Hepatocyte (in vitro differentiated cells): Measurements from ENCODE around the gene PCDH9. TPM values are rescaled to one million over a fixed set of nuclear protein-coding genes. Genes with fewer than 3 reads are reported as not detected.

Experiments
- DNase-seq: peaks from one replicate; pipeline ENCODE4 v3.0.0-alpha.2; 2016; ENCODE audit warnings: low spot score
- H2AFZ ChIP-seq: fragments of 200-600 bp; sonication (generic); 2 replicates; pipeline ENCODE4 v1.6.0; 2016; ENCODE audit warnings: antibody characterized with exemption, mild to moderate bottlenecking
- H3K27ac ChIP-seq: fragments of 200-600 bp; sonication (generic); 2 replicates; pipeline ENCODE4 v1.5.1; 2016; ENCODE audit warnings: mild to moderate bottlenecking
- H3K27me3 ChIP-seq: fragments of 200-600 bp; sonication (generic); 2 replicates; pipeline ENCODE4 v1.6.1; 2016
- H3K36me3 ChIP-seq: fragments of 200-600 bp; sonication (generic); replicated peaks from 2 replicates; pipeline ENCODE4 v1.5.1; 2016; ENCODE audit warnings: low read depth; ENCODE audit not compliant: insufficient read depth
- H3K4me1 ChIP-seq: fragments of 200-600 bp; sonication (generic); 2 replicates; pipeline ENCODE4 v1.5.1; 2016; ENCODE audit warnings: mild to moderate bottlenecking, moderate library complexity; ENCODE audit not compliant: insufficient read depth
- H3K4me2 ChIP-seq: fragments of 200-600 bp; sonication (generic); 2 replicates; pipeline ENCODE4 v1.6.0; 2016
- H3K4me3 ChIP-seq: fragments of 200-600 bp; sonication (generic); 2 replicates; pipeline ENCODE4 v1.5.1; 2016; ENCODE audit warnings: mild to moderate bottlenecking
- H3K79me2 ChIP-seq: fragments of 200-600 bp; sonication (generic); 2 replicates; pipeline ENCODE4 v1.6.0; 2017; ENCODE audit warnings: mild to moderate bottlenecking
- H3K9me2 ChIP-seq: fragments of 200-600 bp; sonication (generic); replicated peaks from 2 replicates; pipeline ENCODE4 v1.6.0; 2017; ENCODE audit warnings: mild to moderate bottlenecking; ENCODE audit not compliant: insufficient read depth
- H3K9me3 ChIP-seq: fragments of 200-600 bp; sonication (generic); 2 replicates; pipeline ENCODE4 v1.5.1; 2016; ENCODE audit warnings: low read depth, mild to moderate bottlenecking
- H4K20me1 ChIP-seq: fragments of 200-600 bp; sonication (generic); 2 replicates; pipeline ENCODE4 v1.6.0; 2016; ENCODE audit warnings: mild to moderate bottlenecking; ENCODE audit not compliant: insufficient read depth, poor library complexity, severe bottlenecking
- EZH2 ChIP-seq: fragments of 200-600 bp; sonication (generic); IDR thresholded peaks from 2 replicates; pipeline ENCODE4 v1.6.1; 2016; ENCODE audit warnings: antibody characterized with exemption, mild to moderate bottlenecking, borderline replicate concordance
- EZH2phosphoT487 ChIP-seq: fragments of 200-600 bp; sonication (generic); IDR thresholded peaks from one replicate; pipeline ENCODE4 v1.6.1; 2018; ENCODE audit warnings: antibody characterized with exemption, mild to moderate bottlenecking, low read depth, moderate library complexity; ENCODE audit not compliant: unreplicated experiment, severe bottlenecking
- WGBS: methylation state at CpG from one replicate; pipeline ENCODE4 v1.1.6; 2016; ENCODE audit warnings: low lambda C conversion rate; ENCODE audit errors: missing lambda C conversion rate; 5-methylcytosine and 5-hydroxymethylcytosine counted together
- polyA plus RNA-seq: library from polyadenylated mRNA; unstranded; fragments of >200 nt; fragmentation: Nextera tagmentation; extraction: Ambion mirVana; gene quantifications from 2 replicates; pipeline ENCODE4 v1.2.1, GENCODE V29; 2016
- total RNA-seq: library from RNA; depleted of rRNA; stranded (reverse); fragments of >200 nt; gene quantifications from 2 replicates; pipeline ENCODE4 v1.2.3, GENCODE V29; 2014
- TF ChIP-seq, protein P1 (sequence below): fragments of 200-600 bp; sonication (generic); IDR thresholded peaks from 2 replicates; pipeline ENCODE4 v1.5.1; 2016; ENCODE audit warnings: antibody characterized with exemption, mild to moderate bottlenecking; ENCODE audit not compliant: poor library complexity

PCDH9 gene
- total and polyA plus RNA-seq, 2 experiments from 2014 or later, result 6.9 to 15.0 TPM

DNA sequence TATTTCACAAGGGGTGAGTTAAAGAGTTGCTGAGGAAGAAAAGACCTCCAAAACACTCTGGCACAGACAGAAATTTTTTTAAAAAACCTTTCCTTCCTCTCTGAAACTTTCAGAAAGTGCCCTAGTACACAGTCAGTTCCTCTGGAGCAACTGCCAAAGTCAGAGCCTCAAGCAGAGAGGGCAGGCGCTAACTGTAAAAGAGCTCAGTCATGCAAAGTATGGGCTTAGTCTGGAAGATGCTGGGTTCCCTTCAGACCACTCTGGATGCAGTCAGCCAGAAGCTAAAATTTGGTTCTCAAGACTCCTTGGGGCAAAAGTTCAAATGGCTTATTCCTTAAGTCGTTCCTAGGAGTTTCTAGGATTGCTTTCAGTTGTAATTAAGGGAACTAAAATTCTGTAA is 671.6 kb downstream of the PCDH9 start:
- TF ChIP-seq EZH2 (no peak), EZH2phosphoT487 (no peak)
- TF ChIP-seq, protein P1, sequence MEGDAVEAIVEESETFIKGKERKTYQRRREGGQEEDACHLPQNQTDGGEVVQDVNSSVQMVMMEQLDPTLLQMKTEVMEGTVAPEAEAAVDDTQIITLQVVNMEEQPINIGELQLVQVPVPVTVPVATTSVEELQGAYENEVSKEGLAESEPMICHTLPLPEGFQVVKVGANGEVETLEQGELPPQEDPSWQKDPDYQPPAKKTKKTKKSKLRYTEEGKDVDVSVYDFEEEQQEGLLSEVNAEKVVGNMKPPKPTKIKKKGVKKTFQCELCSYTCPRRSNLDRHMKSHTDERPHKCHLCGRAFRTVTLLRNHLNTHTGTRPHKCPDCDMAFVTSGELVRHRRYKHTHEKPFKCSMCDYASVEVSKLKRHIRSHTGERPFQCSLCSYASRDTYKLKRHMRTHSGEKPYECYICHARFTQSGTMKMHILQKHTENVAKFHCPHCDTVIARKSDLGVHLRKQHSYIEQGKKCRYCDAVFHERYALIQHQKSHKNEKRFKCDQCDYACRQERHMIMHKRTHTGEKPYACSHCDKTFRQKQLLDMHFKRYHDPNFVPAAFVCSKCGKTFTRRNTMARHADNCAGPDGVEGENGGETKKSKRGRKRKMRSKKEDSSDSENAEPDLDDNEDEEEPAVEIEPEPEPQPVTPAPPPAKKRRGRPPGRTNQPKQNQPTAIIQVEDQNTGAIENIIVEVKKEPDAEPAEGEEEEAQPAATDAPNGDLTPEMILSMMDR, result no peak
- Histone ChIP-seq H3K4me2 (no peak overlapping the region), H3K9me2 (no peaks in the 10 kb centered on the region), H3K27ac (peak overlapping the region; percentile 29), H3K27me3 (no peaks in the 10 kb centered on the region), H3K4me1 (no peaks in the 10 kb centered on the region), H2AFZ (no peak overlapping the region), H3K36me3 (no peaks in the 10 kb centered on the region), H3K9me3 (no peaks in the 10 kb centered on the region), H3K79me2 (no peaks in the 10 kb centered on the region), H4K20me1 (no peaks in the 10 kb centered on the region), H3K4me3 (no peak overlapping the region)
- 69% methylated on average over 2 of the region's 2 CpGs for WGBS
- no peak for DNase-seq

DNA sequence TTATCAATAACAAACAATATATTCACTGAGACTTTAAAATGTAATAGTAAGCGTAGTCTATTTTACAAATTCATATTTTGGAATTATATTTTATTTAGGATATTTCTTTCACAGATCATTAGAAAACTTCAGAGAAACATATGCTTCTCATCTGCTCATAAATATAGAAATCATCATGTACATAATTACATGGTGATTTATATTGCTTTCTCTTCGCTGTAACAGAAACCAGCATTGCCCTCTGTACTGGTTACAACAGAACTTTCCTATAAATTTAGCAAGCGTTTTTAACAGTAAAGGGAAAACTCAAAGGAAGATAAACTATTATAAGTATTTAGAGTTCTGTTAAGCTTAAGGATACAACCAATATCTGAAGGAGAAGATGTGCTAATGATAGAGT is 672.8 kb downstream of the PCDH9 start:
- 84% methylated on average over 3 of the region's 3 CpGs for WGBS
- no peaks in the 10 kb centered on the region for H3K9me3 ChIP-seq
- DNase-seq, result no peak

DNA sequence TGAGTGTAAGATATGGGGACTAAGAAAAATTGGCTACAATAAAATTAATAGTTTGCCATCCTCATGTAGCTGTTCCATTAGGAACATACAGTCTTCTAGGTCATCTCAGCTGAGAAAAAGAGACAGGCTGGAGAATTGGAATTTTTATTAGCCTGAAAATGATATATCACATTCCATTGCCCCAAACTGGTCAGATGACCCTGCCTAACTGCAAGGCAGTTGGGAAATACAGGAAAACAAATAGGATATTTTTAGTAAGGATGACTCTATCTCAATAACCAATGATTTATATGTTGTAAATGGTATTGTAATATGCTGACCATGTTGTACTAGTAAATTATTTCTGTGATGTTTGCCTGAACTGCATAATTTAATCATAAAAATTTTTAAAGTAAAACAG is 673.8 kb downstream of the PCDH9 start:
- Histone ChIP-seq H3K4me2 (no peak overlapping the region), H3K4me3 (no peak overlapping the region), H3K36me3 (no peaks in the 10 kb centered on the region), H3K27me3 (no peaks in the 10 kb centered on the region), H3K4me1 (no peaks in the 10 kb centered on the region), H3K9me2 (no peaks in the 10 kb centered on the region), H3K27ac (no peak overlapping the region), H3K79me2 (no peaks in the 10 kb centered on the region), H4K20me1 (no peaks in the 10 kb centered on the region), H3K9me3 (no peaks in the 10 kb centered on the region), H2AFZ (no peak overlapping the region)
- DNase-seq, result no peak
- no peak for TF ChIP-seq EZH2
- no peak for TF ChIP-seq EZH2phosphoT487
- TF ChIP-seq, protein P1, result no peak

More for the DNA sequence above, 672.8 kb downstream of the PCDH9 start:
- H3K79me2 ChIP-seq, result no peaks in the 10 kb centered on the region
- H3K9me2 ChIP-seq, result no peaks in the 10 kb centered on the region
- no peaks in the 10 kb centered on the region for H3K4me1 ChIP-seq
- TF ChIP-seq EZH2phosphoT487, result no peak
- TF ChIP-seq, protein P1, result no peak
- no peaks in the 10 kb centered on the region for H4K20me1 ChIP-seq
- H3K36me3 ChIP-seq, result no peaks in the 10 kb centered on the region
- no peak overlapping the region for H3K27ac ChIP-seq
- H3K4me3 ChIP-seq, result no peak overlapping the region
- H3K27me3 ChIP-seq, result no peaks in the 10 kb centered on the region
- no peak overlapping the region for H2AFZ ChIP-seq
- no peak overlapping the region for H3K4me2 ChIP-seq

DNA sequence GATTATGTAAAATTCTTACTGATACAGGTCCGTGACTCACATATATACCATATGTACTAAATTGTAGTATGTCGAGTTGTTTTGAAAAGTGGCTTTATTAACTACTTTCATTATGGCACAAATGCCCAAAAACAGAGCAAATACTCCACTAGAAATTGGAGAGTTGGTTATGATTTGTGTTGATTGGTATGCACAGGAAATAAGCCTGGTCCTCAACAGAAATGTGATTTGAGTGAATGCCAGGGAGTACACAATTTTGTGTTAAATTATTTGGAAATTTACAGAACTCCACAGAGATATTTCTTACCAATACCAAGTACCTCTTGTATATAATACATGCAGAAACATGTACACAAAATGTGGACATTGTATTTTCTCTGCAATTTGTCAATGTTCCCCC is 676.7 kb downstream of the PCDH9 start:
- 97% methylated on average over 2 of the region's 2 CpGs for whole genome bisulfite sequencing
- H3K79me2 ChIP-seq, result no peaks in the 10 kb centered on the region
- TF ChIP-seq EZH2phosphoT487 (no peak), EZH2 (no peak)
- TF ChIP-seq, protein P1, result no peak
- H3K9me2 ChIP-seq, result no peaks in the 10 kb centered on the region
- H3K27me3 ChIP-seq, result no peaks in the 10 kb centered on the region
- no peaks in the 10 kb centered on the region for H3K4me1 ChIP-seq
- H3K4me2 ChIP-seq, result no peak overlapping the region
- no peak overlapping the region for H2AFZ ChIP-seq
- H4K20me1 ChIP-seq, result no peaks in the 10 kb centered on the region
- no peak overlapping the region for H3K27ac ChIP-seq
- no peak overlapping the region for H3K4me3 ChIP-seq
- no peak for DNase-seq
- no peaks in the 10 kb centered on the region for H3K36me3 ChIP-seq
- H3K9me3 ChIP-seq, result no peaks in the 10 kb centered on the region
